Measurements from ENCODE around the gene LIN52.

The LIN52 gene

GRCh38 chr14:74203639-74204038 lies 118.9 kb downstream of the LIN52 start:
- no peak for DNase-seq (ENCODE audit: insufficient read length, low spot score)
- no peak for FAIRE-seq

DNA sequence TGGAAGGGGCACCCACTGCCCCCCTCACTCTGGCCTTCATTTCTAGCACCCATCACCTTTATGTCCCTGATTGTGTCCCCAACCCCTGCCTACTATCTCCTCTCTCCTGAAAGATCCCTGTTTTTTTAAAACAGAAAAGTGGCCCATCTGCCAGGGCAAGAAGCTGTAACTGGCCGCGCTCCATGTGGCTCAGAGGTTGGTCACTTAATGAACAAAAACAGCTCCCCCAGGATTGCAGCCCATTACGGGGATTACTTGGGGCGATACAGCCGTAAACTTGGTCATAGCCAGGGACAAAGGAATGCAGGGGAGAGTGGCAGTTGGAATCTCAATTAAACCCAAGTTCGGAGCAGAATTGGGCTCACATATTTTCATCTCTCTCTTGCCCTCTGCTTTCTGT lies 119.7 kb downstream of the LIN52 start:
- FAIRE-seq (no peak), DNase-seq (ENCODE audit: insufficient read length, low spot score) (no peak)
- TF ChIP-seq TAF1 (IDR thresholded peaks at IDR 0.05; ENCODE audit: low read depth, low read length) = no peak
- no peak for TF ChIP-seq POLR2AphosphoS5 (IDR thresholded peaks at IDR 0.05; ENCODE audit: low read depth, low read length)
- TF ChIP-seq SPI1 (IDR thresholded peaks at IDR 0.05; ENCODE audit: low read depth, low read length) = no peak
- no peak for TF ChIP-seq PAX5 (IDR thresholded peaks at IDR 0.05; ENCODE audit: insufficient read depth, low read length, severe bottlenecking)
- no peak for TF ChIP-seq POLR2A (IDR thresholded peaks at IDR 0.05; ENCODE audit: low read depth, low read length)
- TF ChIP-seq POU2F2 (IDR thresholded peaks at IDR 0.05; ENCODE audit: low read depth, low read length) = no peak

More at GRCh38 chr14:74203639-74204038, 118.9 kb downstream of the LIN52 start:
- TF ChIP-seq SPI1 (IDR thresholded peaks at IDR 0.05; ENCODE audit: low read depth, low read length) = no peak
- no peak for TF ChIP-seq POLR2A (IDR thresholded peaks at IDR 0.05; ENCODE audit: low read depth, low read length)
- no peak for TF ChIP-seq PAX5 (IDR thresholded peaks at IDR 0.05; ENCODE audit: insufficient read depth, low read length, severe bottlenecking)
- TF ChIP-seq POLR2AphosphoS5 (IDR thresholded peaks at IDR 0.05; ENCODE audit: low read depth, low read length) = no peak
- TF ChIP-seq TAF1 (IDR thresholded peaks at IDR 0.05; ENCODE audit: low read depth, low read length) = no peak

DNA sequence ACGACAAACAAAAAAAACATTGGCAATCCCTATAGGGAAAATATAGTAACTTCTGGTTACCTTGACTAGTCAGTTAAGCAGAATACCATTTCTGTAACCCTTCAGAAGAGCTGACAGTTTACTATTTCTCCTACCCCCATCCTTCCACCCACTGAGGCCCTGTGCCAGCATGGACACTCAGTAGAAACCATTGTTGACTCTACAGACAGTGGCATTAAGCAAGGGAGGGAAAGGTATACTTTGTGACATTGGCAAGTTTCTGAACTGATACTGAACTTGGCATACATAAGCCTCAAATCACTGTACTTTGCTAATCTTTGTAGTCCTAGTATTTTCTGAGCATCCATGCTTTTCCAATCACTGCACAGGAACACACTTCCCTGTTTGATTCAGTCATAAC lies 121.1 kb downstream of the LIN52 start:
- no peak for TF ChIP-seq POLR2AphosphoS5 (IDR thresholded peaks at IDR 0.05; ENCODE audit: low read depth, low read length)
- no peak for TF ChIP-seq POU2F2 (IDR thresholded peaks at IDR 0.05; ENCODE audit: low read depth, low read length)
- TF ChIP-seq TAF1 (IDR thresholded peaks at IDR 0.05; ENCODE audit: low read depth, low read length) = no peak
- no peak for TF ChIP-seq POLR2A (IDR thresholded peaks at IDR 0.05; ENCODE audit: low read depth, low read length)
- TF ChIP-seq PAX5 (IDR thresholded peaks at IDR 0.05; ENCODE audit: insufficient read depth, low read length, severe bottlenecking) = no peak
- no peak for TF ChIP-seq SPI1 (IDR thresholded peaks at IDR 0.05; ENCODE audit: low read depth, low read length)
- FAIRE-seq (no peak), DNase-seq (ENCODE audit: insufficient read length, low spot score) (no peak)

DNA sequence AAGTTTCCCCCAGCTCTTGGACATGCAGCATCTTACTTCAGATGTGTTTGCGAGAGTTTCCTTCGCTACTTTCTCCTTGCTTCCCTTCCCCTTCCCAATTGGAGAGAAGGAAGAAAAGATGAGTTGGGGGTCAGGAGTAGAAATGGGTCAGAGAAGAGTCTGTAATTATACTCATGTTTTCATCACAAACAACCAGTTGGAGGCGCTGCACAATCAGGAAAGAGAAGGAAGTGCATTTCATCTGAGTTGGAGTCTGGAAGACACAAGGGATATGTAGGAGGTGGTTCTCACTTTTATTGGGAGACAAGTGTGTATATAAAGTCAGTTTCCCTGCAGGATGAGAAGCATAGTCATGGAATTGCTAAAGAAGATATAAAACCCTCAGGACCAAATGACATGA lies 123.2 kb downstream of the LIN52 start:
- TF ChIP-seq POLR2AphosphoS5 (IDR thresholded peaks at IDR 0.05; ENCODE audit: low read depth, low read length) (no peak), TAF1 (IDR thresholded peaks at IDR 0.05; ENCODE audit: low read depth, low read length) (no peak), SPI1 (IDR thresholded peaks at IDR 0.05; ENCODE audit: low read depth, low read length) (no peak), PAX5 (IDR thresholded peaks at IDR 0.05; ENCODE audit: insufficient read depth, low read length, severe bottlenecking) (no peak), POLR2A (IDR thresholded peaks at IDR 0.05; ENCODE audit: low read depth, low read length) (no peak), POU2F2 (IDR thresholded peaks at IDR 0.05; ENCODE audit: low read depth, low read length) (no peak)
- no peak for DNase-seq (ENCODE audit: insufficient read length, low spot score)
- no peak for FAIRE-seq

- no peak for FAIRE-seq
- DNase-seq (ENCODE audit: insufficient read length, low spot score) = no peak
- TF ChIP-seq POLR2AphosphoS5 (IDR thresholded peaks at IDR 0.05; ENCODE audit: low read depth, low read length) = no peak
- TF ChIP-seq PAX5 (IDR thresholded peaks at IDR 0.05; ENCODE audit: insufficient read depth, low read length, severe bottlenecking) = no peak
These were observed 123.9 kb downstream of the LIN52 start for GRCh38 chr14:74208642-74209041.

- FAIRE-seq (no peak), DNase-seq (ENCODE audit: insufficient read length, low spot score) (no peak)
- TF ChIP-seq POLR2AphosphoS5 (IDR thresholded peaks at IDR 0.05; ENCODE audit: low read depth, low read length) = no peak
- TF ChIP-seq PAX5 (IDR thresholded peaks at IDR 0.05; ENCODE audit: insufficient read depth, low read length, severe bottlenecking) = no peak
- TF ChIP-seq TAF1 (IDR thresholded peaks at IDR 0.05; ENCODE audit: low read depth, low read length) = no peak
These were observed 127.3 kb downstream of the LIN52 start for GRCh38 chr14:74211945-74212580.

DNA sequence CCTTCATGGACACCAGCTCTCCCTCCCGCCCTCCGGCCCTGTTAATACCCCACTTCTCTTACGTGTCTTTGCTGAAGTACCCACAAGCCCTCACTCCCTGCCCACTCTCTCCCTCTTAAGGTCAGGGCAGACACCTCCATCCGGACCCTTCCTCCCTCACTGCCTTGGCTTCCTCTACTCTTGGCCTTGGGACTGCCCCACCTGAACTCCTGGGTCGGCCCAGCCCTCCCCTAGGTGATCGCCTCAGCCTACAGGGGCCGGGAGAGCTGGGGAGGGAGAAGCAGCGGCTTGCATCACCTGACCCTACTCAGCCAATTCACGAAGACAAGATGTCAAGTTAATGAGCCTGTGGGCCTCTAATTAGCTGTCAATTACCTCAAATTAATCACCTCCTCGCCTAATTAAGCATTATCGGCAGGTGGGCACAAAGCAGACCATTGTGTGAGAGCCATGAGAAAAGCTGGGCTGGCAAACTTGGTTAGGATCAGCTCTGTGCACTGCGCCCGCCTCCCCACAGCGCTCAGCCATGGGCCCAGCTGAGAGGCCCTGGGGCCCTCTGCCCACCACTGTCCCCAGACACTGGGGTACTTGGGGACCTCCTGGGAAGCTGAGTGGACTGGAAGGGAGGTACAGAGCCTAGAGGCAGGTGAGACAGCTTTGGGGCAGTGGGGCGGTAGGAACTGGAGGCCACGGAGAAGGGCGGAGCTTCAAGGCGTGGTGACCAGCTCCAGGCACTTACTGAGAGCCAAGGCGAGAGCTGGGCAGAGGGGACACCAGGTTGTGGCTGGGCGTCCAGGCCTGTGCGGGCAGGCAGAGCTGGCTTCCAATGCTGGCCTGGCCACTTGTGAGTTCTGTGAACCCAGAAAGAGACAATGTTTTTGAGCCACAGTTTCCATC lies 129.4 kb downstream of the LIN52 start:
- DNase-seq (ENCODE audit: insufficient read length, low spot score) = no peak
- FAIRE-seq = no peak
- TF ChIP-seq PAX5 (IDR thresholded peaks at IDR 0.05; ENCODE audit: insufficient read depth, low read length, severe bottlenecking) (no peak), SPI1 (IDR thresholded peaks at IDR 0.05; ENCODE audit: low read depth, low read length) (no peak), POLR2A (IDR thresholded peaks at IDR 0.05; ENCODE audit: low read depth, low read length) (no peak), POU2F2 (IDR thresholded peaks at IDR 0.05; ENCODE audit: low read depth, low read length) (no peak), POLR2AphosphoS5 (IDR thresholded peaks at IDR 0.05; ENCODE audit: low read depth, low read length) (no peak), TAF1 (IDR thresholded peaks at IDR 0.05; ENCODE audit: low read depth, low read length) (no peak)

- FAIRE-seq (no peak), DNase-seq (ENCODE audit: insufficient read length, low spot score) (no peak)
- TF ChIP-seq POU2F2 (IDR thresholded peaks at IDR 0.05; ENCODE audit: low read depth, low read length) (no peak), SPI1 (IDR thresholded peaks at IDR 0.05; ENCODE audit: low read depth, low read length) (no peak), TAF1 (IDR thresholded peaks at IDR 0.05; ENCODE audit: low read depth, low read length) (no peak), PAX5 (IDR thresholded peaks at IDR 0.05; ENCODE audit: insufficient read depth, low read length, severe bottlenecking) (no peak), POLR2A (IDR thresholded peaks at IDR 0.05; ENCODE audit: low read depth, low read length) (no peak), POLR2AphosphoS5 (IDR thresholded peaks at IDR 0.05; ENCODE audit: low read depth, low read length) (no peak)
These were observed 131.9 kb downstream of the LIN52 start for GRCh38 chr14:74216671-74217070.

GRCh38 chr14:74217672-74218448 lies 133.1 kb downstream of the LIN52 start:
- TF ChIP-seq PAX5 (IDR thresholded peaks at IDR 0.05; ENCODE audit: insufficient read depth, low read length, severe bottlenecking) (no peak), SPI1 (IDR thresholded peaks at IDR 0.05; ENCODE audit: low read depth, low read length) (no peak), POLR2AphosphoS5 (IDR thresholded peaks at IDR 0.05; ENCODE audit: low read depth, low read length) (no peak), POU2F2 (IDR thresholded peaks at IDR 0.05; ENCODE audit: low read depth, low read length) (no peak), TAF1 (IDR thresholded peaks at IDR 0.05; ENCODE audit: low read depth, low read length) (no peak), POLR2A (IDR thresholded peaks at IDR 0.05; ENCODE audit: low read depth, low read length) (no peak)
- peak; percentile 95 for DNase-seq (ENCODE audit: insufficient read length, low spot score)
- FAIRE-seq = peak; percentile 89
